Stimulated activated CD4-positive, alpha-beta T cell treated with anti-CD3 and anti-CD28 coated beads, Interleukin-12 subunit alpha, Interleukin-12 subunit beta, amount 100 ng/mL, for 48 hours (primary cell): Measurements from ENCODE around the gene DNAJC7.
"Not testable (repeated sequence)": the region's sequence is repeated elsewhere in the genome, so short reads cannot be mapped to it uniquely, and the experiment has no call there.

Source experiments
- DNase-seq, 3 donors: peaks; one replicate each; pipeline ENCODE4 v3.0.0-alpha.2; 2020; ENCODE audit warnings: low read depth in 2 of 3, low spot score in 1 of 3

The DNAJC7 gene

GRCh38 chr17:42041619-42042018 is 24.4 kb upstream of the DNAJC7 start:
- no peak for DNase-seq

DNA sequence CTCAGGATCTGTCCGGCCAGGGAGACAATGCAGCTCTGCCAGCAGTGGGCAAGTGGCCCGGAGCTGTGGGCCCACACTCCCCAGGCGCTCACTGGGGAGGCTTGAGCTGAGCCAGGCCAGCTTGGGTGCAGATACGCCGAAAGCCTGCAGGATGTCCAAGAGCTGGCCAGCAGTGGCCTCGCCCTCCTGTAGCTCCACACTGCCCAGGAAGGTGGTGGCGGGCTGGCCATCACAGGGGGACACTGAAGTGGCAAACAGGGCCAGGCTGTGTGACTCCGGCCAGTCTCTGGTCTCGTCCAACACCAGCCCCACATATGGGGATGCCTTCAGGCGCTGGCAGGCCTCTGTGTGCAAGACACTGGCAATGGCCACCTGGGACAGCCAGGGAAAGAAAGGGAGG is 23.6 kb upstream of the DNAJC7 start:
- DNase-seq, result no peak

DNA sequence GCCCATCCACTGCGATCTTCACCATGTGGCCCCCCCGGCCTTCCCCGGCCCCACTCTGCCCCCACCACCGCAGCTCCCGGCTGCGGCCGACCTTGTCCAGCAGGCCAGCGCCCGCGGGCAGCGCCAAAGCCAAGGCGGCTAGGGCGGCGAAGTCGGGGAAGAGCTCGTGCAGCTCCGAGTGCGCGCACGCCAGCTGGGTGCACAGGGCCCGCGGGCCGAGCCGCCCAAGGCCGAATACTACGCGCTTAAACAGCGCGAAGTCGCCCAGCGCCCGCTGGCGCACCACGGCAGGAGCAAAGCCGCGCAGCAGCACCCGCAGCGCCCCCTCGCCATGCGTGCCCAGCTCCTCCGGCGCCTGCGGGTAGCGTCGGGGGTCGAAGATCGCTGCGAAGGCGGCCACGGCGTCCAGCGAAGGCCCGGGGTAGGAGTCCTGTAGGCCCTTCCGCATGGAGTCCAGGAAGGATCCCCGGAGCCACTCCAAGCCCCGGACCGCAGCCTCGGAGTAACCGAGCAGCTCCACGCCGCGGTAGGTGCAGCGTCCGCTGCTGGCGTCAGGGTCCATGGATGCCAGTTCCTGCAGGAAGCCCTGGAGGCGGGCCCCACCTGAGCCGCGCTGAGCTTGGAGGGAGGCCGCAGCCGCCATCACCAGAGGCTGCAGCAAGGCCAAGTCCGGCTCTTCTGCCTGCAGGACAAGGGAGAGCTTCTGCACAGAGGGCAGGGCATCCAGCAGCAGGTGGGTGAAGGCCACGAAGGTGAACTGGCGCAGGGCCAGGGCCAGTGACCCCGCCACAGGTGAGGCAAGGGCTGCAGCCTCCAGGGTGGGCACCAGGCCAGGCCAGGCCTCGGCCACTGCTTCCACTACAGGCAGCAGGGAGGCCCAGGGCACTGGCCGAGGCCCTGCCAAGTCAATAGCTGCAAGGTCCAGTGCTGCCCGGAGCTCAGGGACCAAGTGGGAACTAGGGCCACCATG is 22.8 kb upstream of the DNAJC7 start:
- no peak for DNase-seq

GRCh38 chr17:42038221-42038973 is 21.2 kb upstream of the DNAJC7 start:
- no peak for DNase-seq

GRCh38 chr17:42034059-42034458 is 16.8 kb upstream of the DNAJC7 start:
- no peak for DNase-seq

DNA sequence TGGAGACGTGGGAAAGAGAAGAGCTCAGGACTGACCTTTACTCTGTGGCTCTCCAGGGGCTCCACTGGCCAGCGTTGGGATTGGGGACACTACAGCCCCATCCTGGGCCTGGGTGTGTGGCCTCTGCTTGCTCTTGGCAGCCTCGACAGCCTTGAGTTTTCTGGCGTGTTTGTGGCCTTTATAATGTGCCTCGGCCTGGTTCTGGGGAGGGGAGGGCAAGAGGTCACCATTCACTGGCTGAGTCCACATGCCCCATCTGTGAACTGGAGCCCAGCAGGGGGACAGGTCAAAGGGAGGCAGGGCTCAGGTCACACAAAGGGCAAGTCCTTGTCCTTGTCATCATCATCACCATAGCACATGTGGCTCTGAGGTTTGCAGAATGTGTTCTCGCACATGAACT is 14.3 kb upstream of the DNAJC7 start:
- no peak for DNase-seq

GRCh38 chr17:42028791-42029127 is 11.5 kb upstream of the DNAJC7 start:
- DNase-seq, result no peak

DNA sequence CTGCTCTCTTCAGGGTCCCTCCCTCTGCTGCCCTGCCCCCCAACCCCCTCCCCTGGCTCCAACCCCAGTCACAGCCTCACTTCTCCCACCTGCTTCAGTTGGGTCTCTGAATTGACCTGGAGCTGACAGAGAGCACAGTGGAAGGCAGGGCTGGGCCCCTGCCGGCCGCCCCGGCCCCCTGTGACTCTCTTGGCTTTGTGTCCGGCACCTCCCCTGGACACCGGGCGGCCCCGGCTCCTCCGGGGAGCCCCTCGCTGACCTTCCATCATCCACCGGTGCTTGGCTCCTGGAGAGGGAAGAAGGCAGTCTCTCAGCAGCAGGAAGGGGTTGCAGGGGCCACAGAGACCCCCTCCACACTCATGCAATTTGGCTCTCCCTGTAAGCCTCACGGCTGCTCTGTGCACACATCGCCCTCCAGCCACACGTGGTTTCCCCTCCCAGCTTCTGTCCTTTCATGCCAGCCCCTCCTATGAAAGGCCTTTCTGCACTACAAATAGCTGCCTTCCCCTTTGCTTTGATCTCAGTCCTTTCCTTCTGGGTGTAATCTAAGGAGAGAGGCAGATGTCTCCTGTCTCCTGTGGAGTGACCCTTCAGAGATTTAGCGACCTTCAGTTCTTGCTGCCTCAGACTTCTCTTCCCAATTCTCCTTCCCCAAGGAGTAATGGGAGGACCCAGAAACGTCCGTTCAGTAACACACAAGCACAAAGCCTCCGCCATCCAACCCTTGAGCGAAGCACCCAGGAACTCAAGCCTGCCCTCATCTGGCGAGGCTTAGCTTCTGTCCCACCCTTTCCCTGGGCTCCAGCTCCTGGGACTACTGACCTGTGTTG is 10.9 kb upstream of the DNAJC7 start:
- no peak for DNase-seq

- DNase-seq, result no peak
These were observed 10.3 kb upstream of the DNAJC7 start for GRCh38 chr17:42027590-42027889.

- no peak for DNase-seq
These were observed 9.8 kb upstream of the DNAJC7 start for GRCh38 chr17:42026857-42027589.

DNA sequence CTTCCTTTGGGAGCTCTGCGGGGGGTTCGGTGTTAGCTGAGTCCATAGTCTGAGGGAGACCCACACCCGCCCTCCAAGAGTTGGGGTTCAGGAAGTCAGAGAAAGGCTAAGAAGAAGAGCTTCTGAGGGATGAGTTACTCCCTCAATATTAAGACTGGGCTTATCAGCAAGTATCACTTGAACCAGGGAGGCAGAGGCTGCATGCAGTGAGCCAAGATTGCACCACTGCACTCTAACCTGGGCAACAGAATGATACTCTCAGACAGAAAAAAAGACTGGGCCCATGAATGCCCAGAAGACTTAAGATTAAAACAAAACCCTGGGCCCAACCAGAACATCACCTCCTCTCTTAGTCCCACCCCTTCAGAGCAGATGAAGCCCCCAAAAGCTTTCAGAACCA is 8.7 kb upstream of the DNAJC7 start:
- no peak for DNase-seq

- no peak for DNase-seq
These were observed 7.9 kb upstream of the DNAJC7 start for GRCh38 chr17:42025191-42025579.

GRCh38 chr17:42023524-42024349 is 6.5 kb upstream of the DNAJC7 start:
- DNase-seq, result no peak

GRCh38 chr17:42020845-42021244 is 3.6 kb upstream of the DNAJC7 start:
- not testable (repeated sequence) for DNase-seq

DNA sequence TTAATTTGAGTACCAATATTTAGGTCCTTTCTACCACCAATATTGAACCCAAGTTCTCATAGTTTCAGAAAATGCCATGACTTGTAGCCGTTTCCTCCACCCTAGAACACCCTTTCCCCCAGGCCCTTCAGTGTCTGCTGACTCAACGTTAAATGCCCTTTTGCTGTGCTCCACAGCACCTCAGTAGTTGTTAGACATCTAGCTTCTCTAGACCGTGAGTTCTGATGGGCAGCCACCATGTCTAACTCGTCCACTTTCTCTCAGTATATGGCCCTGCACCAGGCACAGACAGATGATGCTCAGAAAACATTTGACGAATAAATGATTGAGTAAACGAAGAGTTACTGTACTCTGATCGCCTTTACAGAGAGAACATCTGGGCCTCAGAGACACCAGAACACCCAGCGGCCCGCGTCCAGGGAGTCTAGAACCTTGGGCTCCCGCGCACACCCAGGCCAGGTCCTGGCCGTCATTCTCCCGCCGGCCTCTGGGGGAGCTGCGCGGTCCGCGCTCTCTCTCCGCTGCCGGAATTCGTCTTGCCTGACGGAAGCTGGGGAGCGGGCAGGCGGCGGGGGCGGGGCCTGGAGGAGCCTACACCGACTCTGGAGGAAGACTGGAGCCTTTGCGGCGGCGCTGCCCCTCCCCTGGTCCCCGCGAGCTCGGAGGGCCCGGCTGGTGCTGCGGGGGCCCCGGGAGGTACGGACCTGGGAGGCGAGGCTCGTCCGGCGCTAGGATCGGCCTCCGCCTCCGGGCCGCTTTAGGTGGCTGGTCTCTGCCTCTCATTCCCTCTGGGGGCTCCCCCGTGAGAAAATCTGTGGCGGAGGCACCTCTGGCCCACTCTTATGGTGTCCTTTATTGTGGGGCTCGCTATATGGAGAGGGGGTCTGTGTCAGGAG is 2.5 kb upstream of the DNAJC7 start, which contains the start of gene NKIRAS2:
Gene NKIRAS2, plus strand, starts transcription at position 582 of the 896 bp plus-strand sequence. CDS start 1,488 bp downstream, outside the sequence.
- DNase-seq, result peak; percentile 88 to 95 (median 90)

DNA sequence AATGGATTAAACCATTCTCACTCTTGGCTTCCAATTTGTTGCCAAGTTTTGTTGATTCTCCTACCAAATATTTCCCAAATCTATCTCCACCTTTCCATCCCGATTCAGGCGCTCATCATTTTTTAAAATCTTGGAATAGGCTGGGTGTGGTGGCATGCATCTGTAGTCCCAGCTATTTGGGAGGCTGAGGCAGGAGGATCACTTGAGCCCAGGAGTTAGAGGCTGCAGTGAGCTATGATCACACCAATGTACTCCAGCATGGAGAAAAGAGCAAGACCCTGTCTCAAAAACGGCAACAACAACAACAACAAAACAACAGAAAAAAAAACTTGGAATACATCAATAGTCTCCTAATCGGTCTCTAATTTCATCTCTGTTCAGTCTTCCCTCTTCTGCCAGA is 1.7 kb upstream of the DNAJC7 start:
- DNase-seq, result no peak

DNA sequence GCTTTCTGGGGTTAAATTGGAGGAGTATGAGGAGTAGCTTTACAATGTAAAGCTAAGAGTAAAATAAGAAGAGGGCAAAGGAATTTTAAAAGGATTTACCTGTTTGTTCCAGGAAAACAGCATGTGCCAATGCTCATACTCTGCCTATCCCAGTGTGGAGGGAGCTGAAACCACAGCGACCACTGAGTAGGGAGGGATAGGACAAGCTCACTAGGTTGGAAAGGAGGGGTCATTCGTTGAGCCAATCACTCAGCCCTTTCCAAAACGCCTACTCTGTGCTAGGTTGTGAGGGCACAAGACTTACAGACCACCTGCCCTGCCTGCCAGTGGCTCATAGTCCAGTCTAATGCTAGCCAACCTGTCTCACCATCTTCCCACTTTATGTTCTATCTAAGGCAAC is 1.1 kb upstream of the DNAJC7 start:
- no peak for DNase-seq

- peak in 1 of 3 donors; percentile 15 for DNase-seq
These were observed 594 bp upstream of the DNAJC7 start for GRCh38 chr17:42017866-42018200.

- no peak for DNase-seq
These were observed 818 bp downstream of the DNAJC7 start for GRCh38 chr17:42016411-42016831.
